Naive thymus-derived CD8-positive, alpha-beta T cell (primary cell): ENCODE results near the gene CLIC3. TPM values are rescaled to one million over a fixed set of nuclear protein-coding genes. Genes with fewer than 3 reads are reported as not detected.

ENCODE experiments used
- ATAC-seq, 2 donors: fragments of 150-1000 bp; cut with Tn5 transposase in 1 of 2; sonication (Bioruptor Pico), chemical (Tn5 transposase) in 1 of 2; 1 replicate in 1 of 2; 2 replicates in 1 of 2; pipeline ENCODE4 v1.10.0; 2021; ENCODE audit warnings: mild to moderate bottlenecking in 2 of 2, moderate library complexity in 2 of 2
- POLR2A ChIA-PET: fragments of 350-600 bp; sonication (Branson Sonifier 250); formaldehyde crosslinking; loops from one replicate; lab custom pipeline; 2021; ENCODE audit warnings: antibody characterized with exemption; lab: Charles Lee
- DNase-seq, 10 donors: peaks; one replicate each; pipeline versions ENCODE4 v3.0.0 to v3.0.0-alpha.2; 2020 to 2022
- H3K27ac Mint-ChIP-seq, 10 donors: one replicate each; pipeline ENCODE4 v1.8.0; 2020 to 2022; ENCODE audit warnings: mild to moderate bottlenecking in 10 of 10, mixed read lengths in 10 of 10, moderate library complexity in 4 of 10, inconsistent platforms in 1 of 10
- H3K27me3 Mint-ChIP-seq, 5 donors: one replicate each; pipeline ENCODE4 v1.8.0; 2021 to 2022; ENCODE audit warnings: mixed read lengths in 5 of 5
- H3K36me3 Mint-ChIP-seq, 3 donors: one replicate each; pipeline ENCODE4 v1.8.0; 2020 to 2022; ENCODE audit warnings: mixed read lengths in 3 of 3, mild to moderate bottlenecking in 2 of 3, inconsistent platforms in 1 of 3
- H3K4me1 Mint-ChIP-seq, 4 donors: one replicate each; pipeline ENCODE4 v1.8.0; 2021 to 2022; ENCODE audit warnings: mixed read lengths in 4 of 4
- H3K4me3 Mint-ChIP-seq, 10 donors: one replicate each; pipeline ENCODE4 v1.8.0; 2020 to 2022; ENCODE audit warnings: mild to moderate bottlenecking in 10 of 10, mixed read lengths in 10 of 10, moderate library complexity in 6 of 10, inconsistent platforms in 1 of 10
- H3K9me3 Mint-ChIP-seq, 9 donors: one replicate each; pipeline ENCODE4 v1.8.0; 2020 to 2022; ENCODE audit warnings: mixed read lengths in 9 of 9, mild to moderate bottlenecking in 3 of 9, inconsistent platforms in 1 of 9, moderate library complexity in 1 of 9
- polyA plus RNA-seq, 3 donors: library from polyadenylated mRNA; unstranded; fragments of 300-500 nt; fragmentation: Illumina TruSeq; gene quantifications; one replicate each; pipeline ENCODE4 v1.2.3, GENCODE V29; 2021
- total RNA-seq, 8 experiments: library from RNA in 2 of 8; stranded (reverse) in 2 of 8; gene quantifications; one replicate each; pipeline ENCODE4 v1.2.3 and lab custom pipeline; 2021 to 2026

The CLIC3 gene
- total and polyA plus RNA-seq, 5 experiments from 2014 or later = 7.0 to 30.2 (median 13.5) TPM

DNA sequence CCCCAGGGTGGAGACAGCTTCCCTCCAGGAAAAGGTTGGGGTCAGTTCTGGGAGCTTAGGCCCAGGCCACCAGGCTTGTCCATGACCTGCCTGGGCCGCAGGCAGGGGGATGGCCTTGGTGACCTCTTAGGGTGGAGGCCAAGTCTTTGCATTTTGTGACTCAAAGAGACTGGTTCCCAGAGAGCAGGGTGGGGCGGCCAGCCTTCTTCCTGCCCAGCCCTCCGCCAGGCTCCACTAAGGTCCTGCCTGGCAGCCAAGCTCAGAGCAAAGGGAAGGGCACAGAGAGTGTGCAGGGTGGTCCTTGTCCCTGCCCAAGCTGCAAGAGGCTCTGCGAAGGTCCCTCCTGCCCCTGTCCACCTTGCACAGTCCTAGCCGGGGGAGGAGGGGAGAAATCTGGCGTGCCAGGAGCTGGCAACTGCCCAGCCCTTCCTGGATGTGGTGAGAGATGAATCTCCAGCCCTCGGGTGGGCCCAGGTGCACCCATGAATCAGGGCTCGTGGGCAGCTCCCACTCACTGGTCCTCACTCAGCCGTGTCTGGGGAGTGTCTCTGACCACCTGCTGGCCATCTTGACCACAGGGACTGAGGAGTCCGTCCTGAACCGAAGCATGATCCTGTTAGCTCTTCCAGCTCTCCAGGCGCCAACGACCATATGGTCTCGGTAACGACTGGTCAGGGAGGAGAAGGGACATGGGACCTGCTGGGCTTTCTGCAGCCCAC, 21.4 kb downstream of the CLIC3 start:
- Mint-ChIP-seq H3K4me1 (peaks cover 4 to 29% (median 23%) of the 10 kb centered on the region in 4 donors), H3K36me3 (no peaks in the 10 kb centered on the region), H3K27me3 (no peaks in the 10 kb centered on the region), H3K9me3 (no peaks in the 10 kb centered on the region), H3K27ac (peak overlapping the region in 7 of 10 donors; percentile 14 to 59 (median 48)), H3K4me3 (peak overlapping the region in 7 of 10 donors; percentile 39 to 66 (median 62))
- no peak for DNase-seq
- peak; percentile 11 to 30 for ATAC-seq
- POLR2A ChIA-PET = interaction anchor here (0.9 to 5.6 kb wide), 7 partner anchors 13 to 60 kb away, joined by 3 to 45 read pairs (median 4); partner anchors contain the start of genes C8G and PAXX

GRCh38 chr9:136973618-136974617, 22.4 kb downstream of the CLIC3 start:
- Mint-ChIP-seq H3K27me3 (no peaks in the 10 kb centered on the region), H3K9me3 (no peaks in the 10 kb centered on the region), H3K4me1 (peaks cover 4 to 29% (median 23%) of the 10 kb centered on the region in 4 donors), H3K36me3 (no peaks in the 10 kb centered on the region), H3K4me3 (peak overlapping the region in 3 of 10 donors; percentile 29 to 55 (median 48)), H3K27ac (peak overlapping the region in 2 of 10 donors; percentile 8 to 29)
- ATAC-seq (no peak), DNase-seq (no peak)
- POLR2A ChIA-PET = interaction anchor here (0.5 to 5.6 kb wide), 8 partner anchors 8 to 101 kb away, joined by 3 to 45 read pairs (median 4); partner anchors contain the start of genes C8G, LCN12 and PAXX

GRCh38 chr9:136972743-136973142, 23.6 kb downstream of the CLIC3 start:
- H3K4me3 Mint-ChIP-seq = no peak overlapping the region
- DNase-seq (no peak), ATAC-seq (no peak)
- no peaks in the 10 kb centered on the region for H3K27me3 Mint-ChIP-seq
- H3K9me3 Mint-ChIP-seq = no peaks in the 10 kb centered on the region
- POLR2A ChIA-PET = interaction anchor here (0.6 to 1.1 kb wide), 2 partner anchors 23 to 24 kb away, joined by 3 to 4 read pairs; no protein-coding TSS in a partner anchor
- peak overlapping the region in 1 of 10 donors; percentile 20 for H3K27ac Mint-ChIP-seq
- H3K36me3 Mint-ChIP-seq = no peaks in the 10 kb centered on the region
- H3K4me1 Mint-ChIP-seq = peaks cover 4 to 29% (median 23%) of the 10 kb centered on the region in 4 donors

- peaks cover 4 to 27% (median 24%) of the 10 kb centered on the region in 4 donors for H3K4me1 Mint-ChIP-seq
- no peaks in the 10 kb centered on the region for H3K9me3 Mint-ChIP-seq
- DNase-seq = no peak
- no peak overlapping the region for H3K27ac Mint-ChIP-seq
- ATAC-seq = no peak
- no peaks in the 10 kb centered on the region for H3K27me3 Mint-ChIP-seq
- H3K36me3 Mint-ChIP-seq = no peaks in the 10 kb centered on the region
- no peak overlapping the region for H3K4me3 Mint-ChIP-seq
- POLR2A ChIA-PET = interaction anchor here (0.6 to 1.1 kb wide), 4 partner anchors 10 to 25 kb away, joined by 3 to 4 read pairs (median 4); no protein-coding TSS in a partner anchor
These were observed 24.0 kb downstream of the CLIC3 start for GRCh38 chr9:136972335-136972734.

GRCh38 chr9:136971746-136972145, 24.6 kb downstream of the CLIC3 start:
- H3K9me3 Mint-ChIP-seq = no peaks in the 10 kb centered on the region
- ATAC-seq = no peak
- peaks cover 6 to 27% (median 24%) of the 10 kb centered on the region in 4 donors for H3K4me1 Mint-ChIP-seq
- H3K27ac Mint-ChIP-seq = no peak overlapping the region
- no peaks in the 10 kb centered on the region for H3K27me3 Mint-ChIP-seq
- H3K4me3 Mint-ChIP-seq = no peak overlapping the region
- DNase-seq = no peak
- POLR2A ChIA-PET = interaction anchor here (0.7 to 1.1 kb wide), 3 partner anchors 9 to 25 kb away, joined by 3 to 4 read pairs (median 4); no protein-coding TSS in a partner anchor
- no peaks in the 10 kb centered on the region for H3K36me3 Mint-ChIP-seq

DNA sequence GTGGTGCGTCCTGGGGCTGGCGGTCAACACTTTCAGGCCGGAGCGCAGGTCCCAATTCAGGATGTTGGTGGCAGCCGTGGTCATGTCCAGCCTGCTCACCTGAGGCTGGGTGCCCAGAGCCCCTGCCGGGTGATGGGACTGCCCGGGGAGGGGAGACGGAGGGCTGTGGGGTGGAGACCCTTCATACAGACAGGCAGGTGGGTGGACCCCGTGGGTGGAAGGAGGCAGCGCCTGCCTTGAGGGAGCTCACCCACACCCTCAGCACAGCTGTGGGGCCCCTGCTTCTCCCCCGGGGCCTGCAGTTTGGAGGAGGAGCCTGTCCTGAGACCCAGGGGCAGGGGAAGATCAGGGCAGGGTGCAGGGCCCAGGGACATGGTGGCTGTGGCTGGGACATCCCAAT, 26.0 kb downstream of the CLIC3 start:
- H3K27ac Mint-ChIP-seq = no peak overlapping the region
- H3K27me3 Mint-ChIP-seq = no peaks in the 10 kb centered on the region
- no peaks in the 10 kb centered on the region for H3K36me3 Mint-ChIP-seq
- H3K9me3 Mint-ChIP-seq = no peaks in the 10 kb centered on the region
- no peak for DNase-seq
- H3K4me3 Mint-ChIP-seq = no peak overlapping the region
- peaks cover 10 to 27% (median 23%) of the 10 kb centered on the region in 4 donors for H3K4me1 Mint-ChIP-seq
- POLR2A ChIA-PET = interaction anchor here (0.6 to 1.3 kb wide), 3 partner anchors 16 to 28 kb away, joined by 4 read pairs; partner anchors contain the start of gene PAXX
- ATAC-seq = no peak

DNA sequence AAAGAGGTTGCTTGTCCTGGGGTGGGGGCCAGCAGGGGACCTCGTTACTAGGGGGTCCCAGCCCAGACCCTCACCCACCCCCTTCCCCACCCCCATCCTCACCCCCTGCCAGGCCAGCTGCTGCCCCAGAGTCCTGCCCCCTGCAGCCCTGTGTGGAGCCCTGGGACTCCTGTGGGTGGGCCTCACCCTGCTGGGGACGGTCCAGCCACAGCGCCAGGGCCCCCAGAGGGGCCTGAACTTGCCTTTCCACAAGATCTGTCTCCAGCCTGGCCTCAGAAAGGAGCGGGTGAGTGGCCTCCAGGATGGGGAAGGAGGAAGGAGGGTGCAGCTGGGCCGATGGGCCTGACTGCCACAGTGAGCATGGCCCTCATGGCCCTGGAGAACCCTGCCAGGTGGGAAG, 26.6 kb downstream of the CLIC3 start:
- Mint-ChIP-seq H3K9me3 (no peaks in the 10 kb centered on the region), H3K27ac (no peak overlapping the region)

GRCh38 chr9:136969150-136969549, 27.2 kb downstream of the CLIC3 start:
- H3K36me3 Mint-ChIP-seq = no peaks in the 10 kb centered on the region
- ATAC-seq (no peak), DNase-seq (no peak)
- H3K27ac Mint-ChIP-seq = no peak overlapping the region
- H3K4me1 Mint-ChIP-seq = peaks cover 11 to 24% (median 22%) of the 10 kb centered on the region in 4 donors
- H3K9me3 Mint-ChIP-seq = no peaks in the 10 kb centered on the region
- no peaks in the 10 kb centered on the region for H3K27me3 Mint-ChIP-seq
- POLR2A ChIA-PET = interaction anchor here (1.3 kb wide), 1 partner anchor 15 kb away, joined by 4 read pairs; no protein-coding TSS in a partner anchor
- no peak overlapping the region for H3K4me3 Mint-ChIP-seq

More for the DNA sequence above, 26.6 kb downstream of the CLIC3 start:
- Mint-ChIP-seq H3K4me1 (peaks cover 9 to 23% (median 20%) of the 10 kb centered on the region in 4 donors), H3K36me3 (no peaks in the 10 kb centered on the region), H3K4me3 (no peak overlapping the region), H3K27me3 (no peaks in the 10 kb centered on the region)
- ATAC-seq = no peak
- no peak for DNase-seq
- POLR2A ChIA-PET = interaction anchor here (1.3 kb wide), 1 partner anchor 15 kb away, joined by 4 read pairs; no protein-coding TSS in a partner anchor

DNA sequence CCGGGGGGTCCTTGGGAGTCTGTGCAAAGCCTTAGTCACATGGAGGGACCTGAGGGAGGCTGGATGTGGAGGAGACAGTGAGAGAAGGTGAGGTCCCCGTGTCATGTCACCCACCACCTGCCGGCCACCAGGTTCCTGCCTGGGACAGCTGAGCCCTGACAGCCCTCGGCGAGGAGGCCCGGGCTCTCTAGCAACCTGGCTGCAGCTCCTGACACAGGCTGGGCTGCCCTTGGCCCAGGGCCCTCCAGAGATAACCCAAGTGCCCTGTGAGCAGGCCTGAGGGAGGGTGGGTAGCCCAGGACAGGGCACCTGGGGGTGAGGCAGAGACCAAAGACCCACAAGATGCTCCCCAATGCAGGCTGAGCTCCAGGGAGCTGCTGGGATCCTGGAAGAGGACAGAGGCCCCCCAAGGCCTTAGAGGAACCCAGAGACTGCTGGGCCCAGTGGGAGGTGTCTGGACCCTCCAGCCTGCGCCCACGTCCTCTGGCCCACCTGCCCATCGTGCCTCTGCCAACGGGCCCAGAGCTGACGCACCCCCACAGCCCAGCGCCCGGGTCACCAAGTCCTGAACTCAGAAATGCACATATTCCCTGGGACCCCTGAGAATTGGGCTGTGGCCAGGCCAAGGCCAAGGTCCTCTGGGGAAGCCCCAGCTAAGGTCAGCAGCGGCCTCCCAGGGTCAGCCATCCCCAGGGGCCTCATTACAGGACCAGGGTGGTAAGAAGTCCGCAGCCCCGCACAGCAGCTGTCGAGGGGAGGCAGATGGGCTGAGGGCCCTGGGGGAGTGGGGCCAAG, 27.8 kb downstream of the CLIC3 start:
- Mint-ChIP-seq H3K4me1 (peaks cover 11 to 22% (median 19%) of the 10 kb centered on the region in 4 donors), H3K36me3 (no peaks in the 10 kb centered on the region), H3K9me3 (no peaks in the 10 kb centered on the region), H3K27ac (no peak overlapping the region), H3K27me3 (no peaks in the 10 kb centered on the region), H3K4me3 (no peak overlapping the region)
- DNase-seq (no peak), ATAC-seq (no peak)
- POLR2A ChIA-PET = no interaction called here

DNA sequence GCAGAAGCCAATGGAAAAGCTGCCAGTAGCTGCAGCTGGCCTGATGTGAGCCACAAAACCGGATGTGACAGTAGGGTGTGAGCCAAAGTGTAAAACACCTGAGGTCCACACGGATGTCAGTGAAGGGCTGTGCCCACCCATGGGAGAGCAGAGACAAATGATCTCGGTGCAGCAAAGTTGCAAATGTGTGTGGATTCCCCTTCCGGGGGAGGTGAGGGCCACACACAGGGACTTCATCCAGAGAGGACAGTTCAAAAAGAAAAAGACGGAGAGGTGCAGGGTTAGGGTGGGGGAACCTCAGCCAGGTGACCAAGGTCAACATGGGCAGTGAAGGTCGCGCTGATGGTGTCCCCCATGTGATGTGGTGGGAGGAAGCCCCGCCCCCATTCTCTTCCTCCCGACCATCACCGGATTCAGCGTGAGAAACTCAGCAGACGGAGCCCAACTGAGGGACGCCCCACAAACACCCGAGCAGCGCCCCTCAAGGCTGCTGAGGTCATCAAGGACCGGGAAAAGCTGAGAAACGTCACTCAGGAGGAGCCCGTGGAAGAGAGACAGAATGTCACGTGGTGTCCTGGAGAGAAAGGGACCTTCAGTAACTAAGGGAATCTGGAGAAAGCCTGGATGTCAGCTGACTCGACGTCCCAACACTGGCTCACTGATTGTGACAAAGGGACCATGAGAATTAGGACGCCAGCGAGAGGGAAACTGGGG, 30.4 kb downstream of the CLIC3 start:
- peak in 1 of 10 donors; percentile 29 for DNase-seq
- peaks cover 17 to 42% (median 36%) of the 10 kb centered on the region in 4 donors for H3K4me1 Mint-ChIP-seq

More for the DNA sequence above, 30.4 kb downstream of the CLIC3 start:
- peak; percentile 59 to 72 for ATAC-seq
- Mint-ChIP-seq H3K27ac (peak overlapping the region; percentile 22 to 94 (median 71)), H3K36me3 (no peaks in the 10 kb centered on the region), H3K27me3 (no peaks in the 10 kb centered on the region), H3K4me3 (peak overlapping the region; percentile 59 to 89 (median 78)), H3K9me3 (no peaks in the 10 kb centered on the region)
- POLR2A ChIA-PET = interaction anchor here (0.6 to 1.8 kb wide), 4 partner anchors 8 to 276 kb away, joined by 3 to 7 read pairs (median 6); partner anchors contain the start of gene PAXX
